Measurements from ENCODE around the gene CRTC3.

- TF ChIP-seq POLR2A (IDR thresholded peaks at IDR 0.05) (no peak), CTCF (IDR thresholded peaks at IDR 0.05) (no peak)
Observed at GRCh38 chr15:90646662-90647305, 117.1 kb downstream of the CRTC3 start.

Data from Peyer's patch (tissue), 4 donors.